ENCODE measurements around the gene RPL36. TPM values are rescaled to one million over a fixed set of nuclear protein-coding genes. Genes with fewer than 3 reads are reported as not detected.
A peak's percentile ranks its signal among the peaks of the same experiment; 100 is the strongest.

Gene RPL36
- total RNA-seq, 4 donors from 2014 or later = 461 to 719 (median 614) TPM

DNA sequence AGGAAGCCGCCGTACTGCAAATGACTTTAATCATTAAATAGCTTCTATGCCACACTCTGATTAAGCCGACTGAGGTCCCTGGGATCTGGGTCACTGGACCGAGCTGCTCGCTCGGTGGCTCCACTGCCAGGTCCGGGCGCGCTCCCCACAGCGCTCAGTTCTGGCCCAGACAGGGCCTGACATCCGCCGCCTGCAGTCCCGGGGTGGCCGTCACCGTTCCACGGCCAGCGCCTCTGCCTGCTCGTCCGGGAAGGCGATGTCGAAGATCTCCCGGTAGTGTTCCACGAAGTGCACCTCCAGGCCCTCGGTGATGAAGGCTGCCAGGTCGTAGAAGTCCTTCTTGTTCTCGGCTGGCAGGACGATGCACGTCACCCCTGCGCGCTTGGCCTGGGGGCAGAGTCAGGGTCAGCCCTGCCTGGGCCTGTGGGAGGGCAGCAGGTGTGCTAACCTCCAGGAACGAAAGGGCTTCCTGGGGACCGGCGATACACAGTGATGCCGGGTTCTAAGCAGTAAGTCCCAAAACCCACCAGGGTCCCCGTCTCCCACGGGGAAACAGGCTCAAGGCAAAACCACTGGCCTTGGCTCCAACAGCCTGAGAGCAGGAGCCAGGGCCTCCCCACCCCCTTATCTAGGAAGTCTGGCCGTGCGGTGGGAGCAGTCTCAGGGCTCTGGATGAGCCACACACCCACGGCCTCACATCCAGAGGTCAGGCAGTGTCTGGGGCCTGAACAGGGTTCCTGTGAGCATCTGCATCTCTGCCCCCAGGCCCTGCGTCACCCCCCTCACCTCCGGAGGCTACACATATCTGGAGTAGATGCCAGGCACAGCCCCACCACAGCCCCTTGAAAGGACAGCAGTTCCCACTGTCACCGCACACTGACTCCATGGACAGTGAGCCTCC lies 2.0 kb downstream of the RPL36 start:
- H3K9me3 ChIP-seq = no peaks in the 10 kb centered on the region
- 49% methylated on average over 13 of the region's 42 CpGs for WGBS
- no peak for DNase-seq (ENCODE audit: extremely low spot score)
- TF ChIP-seq EP300 (IDR thresholded peaks at IDR 0.05) (no peak), POLR2AphosphoS5 (IDR thresholded peaks at IDR 0.05) (no peak), POLR2A (IDR thresholded peaks at IDR 0.05; ENCODE audit: low read depth) (no peak)
- TF ChIP-seq, protein P1, sequence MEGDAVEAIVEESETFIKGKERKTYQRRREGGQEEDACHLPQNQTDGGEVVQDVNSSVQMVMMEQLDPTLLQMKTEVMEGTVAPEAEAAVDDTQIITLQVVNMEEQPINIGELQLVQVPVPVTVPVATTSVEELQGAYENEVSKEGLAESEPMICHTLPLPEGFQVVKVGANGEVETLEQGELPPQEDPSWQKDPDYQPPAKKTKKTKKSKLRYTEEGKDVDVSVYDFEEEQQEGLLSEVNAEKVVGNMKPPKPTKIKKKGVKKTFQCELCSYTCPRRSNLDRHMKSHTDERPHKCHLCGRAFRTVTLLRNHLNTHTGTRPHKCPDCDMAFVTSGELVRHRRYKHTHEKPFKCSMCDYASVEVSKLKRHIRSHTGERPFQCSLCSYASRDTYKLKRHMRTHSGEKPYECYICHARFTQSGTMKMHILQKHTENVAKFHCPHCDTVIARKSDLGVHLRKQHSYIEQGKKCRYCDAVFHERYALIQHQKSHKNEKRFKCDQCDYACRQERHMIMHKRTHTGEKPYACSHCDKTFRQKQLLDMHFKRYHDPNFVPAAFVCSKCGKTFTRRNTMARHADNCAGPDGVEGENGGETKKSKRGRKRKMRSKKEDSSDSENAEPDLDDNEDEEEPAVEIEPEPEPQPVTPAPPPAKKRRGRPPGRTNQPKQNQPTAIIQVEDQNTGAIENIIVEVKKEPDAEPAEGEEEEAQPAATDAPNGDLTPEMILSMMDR (IDR thresholded peaks at IDR 0.05) = no peak
- no peaks in the 10 kb centered on the region for H3K27me3 ChIP-seq
- H3K27ac ChIP-seq (replicated peaks in 1 of 4) = peak overlapping the region; percentile 86 to 91 (median 90)
- H3K4me3 ChIP-seq = peak overlapping the region; percentile 61 to 73 (median 66)
- H3K4me1 ChIP-seq = peaks cover 22 to 54% (median 45%) of the 10 kb centered on the region in 4 donors
- intact Hi-C loops (cut with DNase I) = no loop called here
- peaks cover 41 to 56% (median 56%) of the 10 kb centered on the region in 4 donors for H3K36me3 ChIP-seq

DNA sequence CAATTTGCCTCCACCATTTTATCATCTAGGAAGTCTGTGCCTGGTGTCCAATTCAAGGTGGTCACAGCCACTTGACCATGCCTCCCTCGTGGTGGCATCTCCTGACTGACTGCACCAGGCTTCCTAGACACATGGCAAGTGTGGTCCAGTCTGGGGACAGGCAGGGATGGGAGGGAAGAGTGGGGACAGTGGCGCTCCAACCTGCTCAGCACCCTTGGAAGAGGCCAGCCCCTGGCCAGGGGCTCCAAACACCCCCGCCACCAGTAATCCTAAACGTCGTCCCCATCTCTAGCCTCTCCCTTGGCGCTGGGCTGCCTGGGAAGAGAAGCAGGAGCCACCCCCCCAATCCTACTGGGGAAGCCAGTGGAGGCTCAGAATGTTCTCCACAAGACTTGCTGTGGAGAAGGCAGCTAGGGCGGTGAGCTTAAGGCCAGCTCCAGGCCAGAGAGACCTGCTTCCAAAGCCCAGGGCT lies 2.7 kb downstream of the RPL36 start:
- Histone ChIP-seq H3K36me3 (peaks cover 42 to 62% (median 60%) of the 10 kb centered on the region in 4 donors), H3K27ac (replicated peaks in 1 of 4) (peak overlapping the region in 2 of 4 donors; percentile 3 to 91), H3K4me1 (peaks cover 22 to 48% (median 38%) of the 10 kb centered on the region in 4 donors), H3K4me3 (no peak overlapping the region), H3K9me3 (no peaks in the 10 kb centered on the region), H3K27me3 (no peaks in the 10 kb centered on the region)
- TF ChIP-seq EP300 (IDR thresholded peaks at IDR 0.05) (no peak), POLR2AphosphoS5 (IDR thresholded peaks at IDR 0.05) (no peak), POLR2A (IDR thresholded peaks at IDR 0.05; ENCODE audit: low read depth) (no peak)
- TF ChIP-seq, protein P1 (IDR thresholded peaks at IDR 0.05) = no peak
- WGBS = 83% methylated on average over 1 of the region's 7 CpGs
- DNase-seq (ENCODE audit: extremely low spot score) = no peak
- intact Hi-C loops (cut with DNase I) = no loop called here

DNA sequence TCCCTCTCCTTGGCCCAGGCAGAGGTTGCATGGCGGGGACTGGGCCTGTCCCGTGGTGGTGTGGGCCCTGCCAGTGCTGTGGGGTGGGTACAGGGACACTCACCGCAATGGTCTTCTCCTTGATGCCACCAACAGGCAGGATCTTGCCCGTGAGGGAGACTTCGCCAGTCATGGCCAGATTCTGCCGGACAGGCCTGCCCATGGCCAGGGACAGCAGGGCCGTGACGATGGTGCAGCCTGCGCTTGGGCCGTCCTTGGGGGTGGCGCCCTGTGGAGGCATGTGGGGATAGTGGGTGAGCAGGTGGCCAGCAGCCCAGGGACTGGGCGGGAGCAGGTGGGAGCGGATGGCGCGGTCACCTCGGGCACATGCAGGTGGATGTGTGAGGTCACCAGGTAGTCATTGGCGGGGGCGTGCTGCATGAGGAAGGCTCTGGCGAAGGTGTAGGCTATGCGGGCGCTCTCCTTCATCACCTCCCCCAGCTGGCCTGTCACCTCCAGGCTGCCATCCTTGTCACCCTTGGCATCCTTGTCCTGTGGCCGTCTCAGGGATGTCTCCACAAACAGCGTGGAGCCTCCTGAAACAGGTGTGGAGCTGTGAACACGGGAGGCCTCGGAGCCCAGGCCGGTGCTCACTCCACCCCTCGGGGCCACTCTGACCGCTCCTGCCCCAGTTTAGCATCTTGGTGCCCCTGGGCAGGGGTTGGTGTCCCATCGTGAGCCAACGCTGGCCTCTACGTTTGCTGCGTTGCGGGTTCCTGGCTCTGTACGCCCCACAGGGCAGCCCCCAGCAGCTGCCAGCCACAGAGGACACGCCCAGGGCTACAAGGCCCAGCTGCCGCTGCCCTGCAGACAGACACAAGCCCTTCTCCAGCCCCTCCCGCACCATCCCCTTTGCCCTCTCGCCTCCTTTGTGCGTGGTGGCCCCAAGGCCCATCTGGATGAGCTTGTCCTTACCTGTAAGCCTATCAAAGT lies 3.4 kb downstream of the RPL36 start:
- peak overlapping the region in 1 of 4 donors; percentile 3 for H3K27ac ChIP-seq (replicated peaks in 1 of 4)
- H3K36me3 ChIP-seq = peaks cover 45 to 70% (median 68%) of the 10 kb centered on the region in 4 donors
- TF ChIP-seq EP300 (IDR thresholded peaks at IDR 0.05) (no peak), POLR2AphosphoS5 (IDR thresholded peaks at IDR 0.05) (no peak), POLR2A (IDR thresholded peaks at IDR 0.05; ENCODE audit: low read depth) (no peak)
- TF ChIP-seq, protein P1 (IDR thresholded peaks at IDR 0.05) = no peak
- peaks cover 22 to 48% (median 38%) of the 10 kb centered on the region in 4 donors for H3K4me1 ChIP-seq
- no peaks in the 10 kb centered on the region for H3K27me3 ChIP-seq
- 79% methylated on average over 26 of the region's 39 CpGs for WGBS
- intact Hi-C loops (cut with DNase I) = no loop called here
- no peak for DNase-seq (ENCODE audit: extremely low spot score)
- H3K9me3 ChIP-seq = no peaks in the 10 kb centered on the region
- no peak overlapping the region for H3K4me3 ChIP-seq

DNA sequence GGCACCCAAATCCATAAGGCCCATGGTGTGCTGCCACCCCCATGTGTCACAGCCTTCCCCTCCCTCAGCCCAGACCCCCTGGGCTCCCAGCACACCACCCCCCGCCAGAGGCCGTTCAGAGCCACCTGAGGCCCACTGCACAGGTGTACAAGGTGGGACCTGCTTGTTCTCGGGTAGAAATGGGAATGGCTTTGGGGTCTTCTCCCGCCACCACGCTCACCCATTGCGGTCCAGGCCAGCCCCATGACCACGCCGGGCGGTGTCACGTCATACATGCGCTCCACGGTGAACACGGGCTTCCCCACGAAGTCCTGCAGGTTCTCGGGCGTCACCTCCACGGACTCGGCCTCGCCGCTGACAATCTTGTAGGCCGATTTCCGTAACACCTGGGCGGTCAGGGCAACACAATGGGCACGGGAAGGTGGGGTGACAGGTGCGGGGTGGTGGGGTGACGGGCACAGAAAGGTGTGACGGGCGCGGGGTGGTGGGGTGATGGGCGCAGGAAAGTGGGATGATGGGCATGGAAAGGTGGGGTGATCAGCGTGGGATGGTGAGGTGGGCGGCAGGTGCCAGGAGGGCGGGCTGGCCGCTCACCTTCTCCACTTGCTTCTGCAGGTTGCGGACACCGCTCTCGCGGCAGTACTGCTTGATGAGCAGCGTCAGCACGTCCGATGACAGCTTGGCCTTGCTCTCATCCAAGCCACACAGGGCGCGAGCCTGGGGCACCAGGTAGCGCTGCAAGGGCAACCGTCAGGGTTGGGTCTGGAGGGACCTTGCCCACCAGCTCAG lies 4.3 kb downstream of the RPL36 start:
- H3K27me3 ChIP-seq = no peaks in the 10 kb centered on the region
- 92% methylated on average over 41 of the region's 45 CpGs for WGBS
- no peaks in the 10 kb centered on the region for H3K9me3 ChIP-seq
- no peak for DNase-seq (ENCODE audit: extremely low spot score)
- no peak overlapping the region for H3K4me3 ChIP-seq
- TF ChIP-seq POLR2A (IDR thresholded peaks at IDR 0.05; ENCODE audit: low read depth) (no peak), EP300 (IDR thresholded peaks at IDR 0.05) (no peak), POLR2AphosphoS5 (IDR thresholded peaks at IDR 0.05) (no peak)
- TF ChIP-seq, protein P1 (IDR thresholded peaks at IDR 0.05) = no peak
- H3K4me1 ChIP-seq = peaks cover 22 to 48% (median 36%) of the 10 kb centered on the region in 4 donors
- peaks cover 53 to 78% (median 76%) of the 10 kb centered on the region in 4 donors for H3K36me3 ChIP-seq
- intact Hi-C loops (cut with DNase I) = no loop called here
- no peak overlapping the region for H3K27ac ChIP-seq (replicated peaks in 1 of 4)
